ENCODE data around the gene IRX4. TPM values are rescaled to one million over a fixed set of nuclear protein-coding genes. Genes with fewer than 3 reads are reported as not detected.

IRX4 gene
- total RNA-seq, 2 donors from 2014 or later: not detected

GRCh38 chr5:1857256-1857600, 25.5 kb downstream of the IRX4 start:
- H3K4me3 ChIP-seq: no peak overlapping the region
- ATAC-seq (ENCODE audit: insufficient number of reproducible peaks, low FRiP score, low read depth): no peak

DNA sequence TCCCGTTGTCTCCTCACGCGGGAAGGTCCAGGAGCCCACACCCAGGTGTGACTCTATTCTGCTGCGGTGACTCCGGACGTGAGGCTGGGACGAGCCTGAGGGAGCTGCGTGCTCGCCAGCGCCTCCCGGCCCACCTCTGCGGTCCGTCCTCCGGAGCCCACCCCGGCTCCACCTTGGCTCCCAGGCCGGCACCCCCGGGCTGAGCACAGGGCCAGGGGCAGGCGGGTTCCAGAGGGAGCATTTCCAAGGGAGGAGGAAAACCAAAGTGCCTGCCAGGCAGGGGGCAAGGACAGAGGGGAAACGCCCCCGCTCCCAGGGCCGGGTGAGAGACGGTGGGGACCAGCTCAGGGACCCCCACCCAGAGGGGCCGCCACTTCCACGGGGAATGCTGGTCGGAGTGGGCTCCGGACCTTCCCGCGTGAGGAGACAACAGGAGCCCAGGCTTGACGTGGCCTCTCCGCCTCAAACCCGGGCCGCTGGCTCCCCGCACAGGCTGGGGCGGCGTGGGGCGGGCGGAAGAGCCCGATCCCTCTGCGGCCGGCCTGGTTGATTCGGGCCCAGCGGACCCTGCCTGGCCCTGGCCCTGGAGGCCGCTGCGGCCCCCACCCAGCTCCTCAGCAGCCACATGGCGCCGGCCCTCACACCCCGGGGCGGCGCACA, 26.0 kb downstream of the IRX4 start:
- H3K9me3 ChIP-seq: no peaks in the 10 kb centered on the region
- H3K27ac ChIP-seq: no peak overlapping the region
- H3K4me3 ChIP-seq: no peak overlapping the region
- H3K36me3 ChIP-seq: no peaks in the 10 kb centered on the region
- ATAC-seq (ENCODE audit: insufficient number of reproducible peaks, low FRiP score, low read depth): no peak
- no peak for DNase-seq (ENCODE audit: low spot score)
- no peaks in the 10 kb centered on the region for H3K4me1 ChIP-seq (ENCODE audit: control insufficient read depth in 1 of 2, low read depth in 2 of 2)
- TF ChIP-seq, protein P1, sequence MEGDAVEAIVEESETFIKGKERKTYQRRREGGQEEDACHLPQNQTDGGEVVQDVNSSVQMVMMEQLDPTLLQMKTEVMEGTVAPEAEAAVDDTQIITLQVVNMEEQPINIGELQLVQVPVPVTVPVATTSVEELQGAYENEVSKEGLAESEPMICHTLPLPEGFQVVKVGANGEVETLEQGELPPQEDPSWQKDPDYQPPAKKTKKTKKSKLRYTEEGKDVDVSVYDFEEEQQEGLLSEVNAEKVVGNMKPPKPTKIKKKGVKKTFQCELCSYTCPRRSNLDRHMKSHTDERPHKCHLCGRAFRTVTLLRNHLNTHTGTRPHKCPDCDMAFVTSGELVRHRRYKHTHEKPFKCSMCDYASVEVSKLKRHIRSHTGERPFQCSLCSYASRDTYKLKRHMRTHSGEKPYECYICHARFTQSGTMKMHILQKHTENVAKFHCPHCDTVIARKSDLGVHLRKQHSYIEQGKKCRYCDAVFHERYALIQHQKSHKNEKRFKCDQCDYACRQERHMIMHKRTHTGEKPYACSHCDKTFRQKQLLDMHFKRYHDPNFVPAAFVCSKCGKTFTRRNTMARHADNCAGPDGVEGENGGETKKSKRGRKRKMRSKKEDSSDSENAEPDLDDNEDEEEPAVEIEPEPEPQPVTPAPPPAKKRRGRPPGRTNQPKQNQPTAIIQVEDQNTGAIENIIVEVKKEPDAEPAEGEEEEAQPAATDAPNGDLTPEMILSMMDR (IDR thresholded peaks at IDR 0.05): no peak
- no peaks in the 10 kb centered on the region for H3K27me3 ChIP-seq (replicated peaks; ENCODE audit: insufficient read depth)

More at GRCh38 chr5:1857256-1857600, 25.5 kb downstream of the IRX4 start:
- Histone ChIP-seq H3K4me1 (ENCODE audit: control insufficient read depth in 1 of 2, low read depth in 2 of 2) (no peaks in the 10 kb centered on the region), H3K27ac (no peak overlapping the region), H3K9me3 (no peaks in the 10 kb centered on the region), H3K27me3 (replicated peaks; ENCODE audit: insufficient read depth) (no peaks in the 10 kb centered on the region), H3K36me3 (no peaks in the 10 kb centered on the region)
- DNase-seq (ENCODE audit: low spot score): no peak
- TF ChIP-seq, protein P1 (IDR thresholded peaks at IDR 0.05): no peak

- Histone ChIP-seq H3K27ac (no peak overlapping the region), H3K27me3 (replicated peaks; ENCODE audit: insufficient read depth) (no peaks in the 10 kb centered on the region), H3K4me3 (no peak overlapping the region), H3K9me3 (no peaks in the 10 kb centered on the region), H3K4me1 (ENCODE audit: control insufficient read depth in 1 of 2, low read depth in 2 of 2) (no peaks in the 10 kb centered on the region), H3K36me3 (no peaks in the 10 kb centered on the region)
- no peak for DNase-seq (ENCODE audit: low spot score)
- no peak for ATAC-seq (ENCODE audit: insufficient number of reproducible peaks, low FRiP score, low read depth)
- TF ChIP-seq, protein P1 (IDR thresholded peaks at IDR 0.05): no peak
Measured at GRCh38 chr5:1855596-1855995, 27.1 kb downstream of the IRX4 start.

- TF ChIP-seq, protein P1 (IDR thresholded peaks at IDR 0.05): no peak
Measured at GRCh38 chr5:1855075-1855474, 27.6 kb downstream of the IRX4 start.

DNA sequence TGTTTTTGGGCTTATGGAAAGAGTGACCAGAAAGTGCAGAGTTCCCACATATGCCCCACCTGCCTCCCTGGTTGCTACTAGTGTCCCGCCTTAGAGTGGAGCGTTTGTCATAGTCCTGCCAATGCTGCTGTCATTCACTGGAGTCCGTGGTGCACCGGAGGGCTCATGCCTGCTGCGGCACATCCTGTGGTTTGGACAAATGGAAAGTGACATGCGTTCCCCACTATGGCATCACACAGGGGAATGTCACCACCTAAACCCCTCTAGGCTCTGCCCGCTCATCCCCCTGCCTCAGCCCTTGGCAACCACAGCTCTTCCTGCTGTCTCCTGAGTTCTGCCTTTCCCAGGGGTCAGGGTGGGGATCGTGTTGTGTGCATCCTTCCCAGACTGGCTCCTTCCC, 29.2 kb downstream of the IRX4 start:
- no peaks in the 10 kb centered on the region for H3K4me1 ChIP-seq (ENCODE audit: control insufficient read depth in 1 of 2, low read depth in 2 of 2)
- no peaks in the 10 kb centered on the region for H3K27me3 ChIP-seq (replicated peaks; ENCODE audit: insufficient read depth)
- H3K27ac ChIP-seq: no peak overlapping the region
- TF ChIP-seq, protein P1 (IDR thresholded peaks at IDR 0.05): no peak
- DNase-seq (ENCODE audit: low spot score): no peak
- H3K36me3 ChIP-seq: no peaks in the 10 kb centered on the region
- H3K4me3 ChIP-seq: no peak overlapping the region
- no peaks in the 10 kb centered on the region for H3K9me3 ChIP-seq
- ATAC-seq (ENCODE audit: insufficient number of reproducible peaks, low FRiP score, low read depth): no peak

More at GRCh38 chr5:1855075-1855474, 27.6 kb downstream of the IRX4 start:
- H3K27ac ChIP-seq: no peak overlapping the region
- ATAC-seq (ENCODE audit: insufficient number of reproducible peaks, low FRiP score, low read depth): no peak
- no peaks in the 10 kb centered on the region for H3K36me3 ChIP-seq
- DNase-seq (ENCODE audit: low spot score): no peak
- H3K4me1 ChIP-seq (ENCODE audit: control insufficient read depth in 1 of 2, low read depth in 2 of 2): no peaks in the 10 kb centered on the region
- no peak overlapping the region for H3K4me3 ChIP-seq
- H3K27me3 ChIP-seq (replicated peaks; ENCODE audit: insufficient read depth): no peaks in the 10 kb centered on the region
- H3K9me3 ChIP-seq: no peaks in the 10 kb centered on the region

Measured in thoracic aorta (tissue), 2 donors.